Lung microvascular endothelial cell (primary cell): ENCODE data around the gene CXXC1. TPM values are rescaled to one million over a fixed set of nuclear protein-coding genes. Genes with fewer than 3 reads are reported as not detected.
"Not testable (repeated sequence)": the region's sequence is repeated elsewhere in the genome, so short reads cannot be mapped to it uniquely, and the experiment has no call there.

Experiments
- DNase-seq, 2 donors: peaks; one replicate each; pipeline versions ENCODE4 v3.0.0 to v3.0.0-alpha.2; 2010; ENCODE audit warnings: low read depth in 2 of 2
- total RNA-seq: library from RNA; depleted of rRNA; stranded (reverse); fragments of >200 nt; gene quantifications from 2 replicates; pipeline ENCODE4 v1.2.1, GENCODE V29; 2014

The CXXC1 gene
- total RNA-seq, 1 donor from 2014 or later = 35.3 TPM

GRCh38 chr18:50276452-50276851 lies 11.0 kb downstream of the CXXC1 start:
- no peak for DNase-seq

- no peak for DNase-seq
Measured at GRCh38 chr18:50275503-50276036, 11.9 kb downstream of the CXXC1 start.

DNA sequence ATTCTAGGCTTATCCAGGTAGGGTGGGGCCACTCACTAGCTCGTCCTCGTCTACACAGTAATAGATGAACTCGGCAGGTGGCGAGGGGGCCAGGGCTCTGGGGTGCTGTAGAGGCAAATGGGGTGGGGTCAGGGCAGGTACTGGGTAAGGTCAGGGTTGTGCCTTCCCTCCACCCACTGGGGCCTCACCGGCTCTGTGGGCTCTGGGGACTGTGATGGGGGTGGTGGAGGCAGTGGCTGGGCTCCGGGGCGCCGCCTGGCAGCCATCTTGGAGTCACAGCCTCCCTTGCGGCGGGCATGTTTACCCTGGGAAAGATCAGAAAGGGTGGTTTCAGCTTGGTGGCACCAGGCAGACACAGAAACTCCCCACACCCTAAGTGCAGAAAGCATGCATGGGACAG lies 12.6 kb downstream of the CXXC1 start:
- no peak for DNase-seq

DNA sequence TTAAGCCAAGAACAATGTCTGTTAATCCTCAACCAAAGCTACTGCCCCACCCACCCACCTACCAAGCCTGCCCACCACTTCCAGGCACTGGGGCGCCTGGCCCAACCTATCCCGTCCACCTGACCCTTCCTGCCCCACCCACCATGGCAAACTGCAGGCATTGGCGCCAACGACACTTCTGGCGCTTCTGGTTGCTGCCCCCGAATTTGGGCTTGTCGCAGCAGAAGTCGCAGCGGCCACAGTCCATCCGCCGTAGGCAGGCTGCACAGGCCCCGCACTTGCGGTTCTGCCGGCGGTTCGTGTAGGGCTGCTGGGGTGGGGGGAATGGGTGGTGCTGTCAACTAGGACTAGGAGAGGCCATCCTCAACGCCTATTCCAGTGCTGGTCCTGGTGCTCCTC lies 13.4 kb downstream of the CXXC1 start:
- no peak for DNase-seq

- no peak for DNase-seq
Measured at GRCh38 chr18:50273203-50274043, 14.1 kb downstream of the CXXC1 start.

- DNase-seq = no peak
Measured at GRCh38 chr18:50272568-50272967, 14.9 kb downstream of the CXXC1 start.

GRCh38 chr18:50268022-50268747 lies 19.3 kb downstream of the CXXC1 start:
- peak; percentile 80 to 85 for DNase-seq

DNA sequence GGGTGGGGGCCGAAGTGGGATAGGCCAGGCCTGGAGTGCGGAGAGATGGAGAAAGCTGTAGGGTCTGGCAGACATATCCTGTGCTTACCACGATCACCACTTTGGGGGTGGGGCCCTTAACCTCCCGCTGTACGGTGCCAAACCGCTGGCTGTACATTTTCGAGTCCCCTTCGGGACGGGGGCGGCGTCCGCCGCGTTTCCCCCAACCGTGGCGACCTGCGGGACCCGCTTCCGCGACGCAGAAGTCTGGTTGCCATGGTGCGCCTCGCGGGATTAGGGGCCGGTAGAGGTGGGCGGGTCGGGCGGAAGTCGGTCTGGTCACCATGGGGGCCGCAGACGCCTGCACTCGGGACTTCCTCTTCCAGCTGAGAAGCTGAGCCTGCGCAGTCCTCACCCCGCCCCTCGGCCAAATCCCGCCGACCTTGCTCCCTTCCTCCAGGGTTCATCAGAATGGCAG lies 21.2 kb downstream of the CXXC1 start, which contains the start of gene CFAP53:
Gene CFAP53, minus strand, starts transcription at position 248 of the 457 bp plus-strand sequence. Its CDS starts 91 bp downstream, at position 157.
- DNase-seq = peak; percentile 90 to 92

GRCh38 chr18:50262977-50263376 lies 24.5 kb downstream of the CXXC1 start:
- no peak for DNase-seq

GRCh38 chr18:50250935-50251334 lies 36.6 kb downstream of the CXXC1 start:
- no peak for DNase-seq

- no peak for DNase-seq
Measured at GRCh38 chr18:50249576-50249975, 37.9 kb downstream of the CXXC1 start.

GRCh38 chr18:50247561-50247960 lies 39.9 kb downstream of the CXXC1 start:
- no peak for DNase-seq

DNA sequence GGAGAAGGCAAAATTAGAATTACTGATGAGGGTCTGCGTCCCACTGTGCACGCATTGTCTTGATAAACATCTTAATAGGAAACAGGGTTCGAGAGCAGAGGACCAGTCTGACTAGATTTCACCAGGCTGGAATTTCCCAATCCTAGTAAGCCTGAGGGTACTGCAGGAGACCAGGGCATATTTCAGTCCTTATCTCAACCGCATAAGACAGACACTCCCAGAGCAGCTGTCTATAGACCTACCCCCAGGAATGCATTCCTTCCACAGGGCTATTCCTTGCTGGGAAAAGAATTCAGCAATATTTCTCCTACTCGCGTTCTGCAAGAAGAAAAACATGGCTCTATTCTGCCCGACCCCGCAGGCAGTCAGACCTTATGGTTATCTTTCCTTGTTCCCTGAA lies 45.7 kb downstream of the CXXC1 start:
- not testable (repeated sequence) for DNase-seq

DNA sequence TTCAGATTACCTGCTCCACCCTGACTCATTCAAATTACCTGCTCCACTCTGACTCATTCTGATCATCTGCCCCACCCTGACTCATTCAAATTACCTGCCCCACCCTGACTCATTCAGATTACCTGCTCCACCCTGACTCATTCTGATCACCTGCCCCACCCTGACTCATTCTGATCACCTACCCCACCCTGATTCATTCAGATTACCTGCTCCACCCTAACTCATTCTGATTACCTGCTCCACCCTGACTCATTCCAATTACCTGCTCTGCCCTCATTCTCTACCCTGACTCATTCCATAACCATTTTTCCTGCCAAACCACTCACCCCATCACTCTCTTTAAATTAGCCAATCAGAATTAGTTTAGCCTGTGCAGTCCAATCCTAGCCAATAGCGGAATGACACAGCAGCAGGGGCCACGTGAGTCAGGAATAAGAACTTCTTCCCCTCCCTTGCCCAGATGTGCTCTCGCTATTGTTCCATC lies 47.4 kb downstream of the CXXC1 start:
- no peak for DNase-seq

- no peak for DNase-seq
Measured at GRCh38 chr18:50232419-50232818, 55.1 kb downstream of the CXXC1 start.

Other genes starting within 250 kb of the CXXC1 start
- under 0.01 and 0.87 TPM in 2 replicates for gene MYO5B, start 92.5 kb downstream of the CXXC1 start, total RNA-seq
- 0.20 and 0.22 TPM in 2 replicates for gene CFAP53, start 21.2 kb downstream of the CXXC1 start, total RNA-seq
- gene MBD1, start 6.2 kb downstream of the CXXC1 start, total RNA-seq = 25.7 and 44.4 TPM in 2 replicates
- gene SKA1, start 87.4 kb upstream of the CXXC1 start, total RNA-seq = 1.4 and 4.6 TPM in 2 replicates